GM18907 (cell line): ENCODE data around the gene STX18.
"Not testable (repeated sequence)": the region's sequence is repeated elsewhere in the genome, so short reads cannot be mapped to it uniquely, and the experiment has no call there.

Source experiments
- ATAC-seq: cut with Tn5 transposase; IDR thresholded peaks from one replicate; pipeline ENCODE4 v1.9.1; 2021; ENCODE audit warnings: mild to moderate bottlenecking, moderate library complexity; ENCODE audit not compliant: unreplicated experiment

STX18 gene

GRCh38 chr4:4512282-4512681 lies 29.6 kb downstream of the STX18 start:
- ATAC-seq, result no peak

- ATAC-seq, result not testable (repeated sequence)
Observed at GRCh38 chr4:4510641-4511040, 31.2 kb downstream of the STX18 start.

- ATAC-seq, result no peak
Observed at GRCh38 chr4:4509521-4509920, 32.3 kb downstream of the STX18 start.

GRCh38 chr4:4507923-4508322 lies 33.9 kb downstream of the STX18 start:
- no peak for ATAC-seq

- no peak for ATAC-seq
Observed at GRCh38 chr4:4507403-4507802, 34.4 kb downstream of the STX18 start.

- ATAC-seq, result no peak
Observed at GRCh38 chr4:4506961-4507360, 34.9 kb downstream of the STX18 start.

GRCh38 chr4:4505211-4505610 lies 36.6 kb downstream of the STX18 start:
- ATAC-seq, result not testable (repeated sequence)

GRCh38 chr4:4504783-4505182 lies 37.1 kb downstream of the STX18 start:
- no peak for ATAC-seq

- ATAC-seq, result peak; percentile 46
Observed at GRCh38 chr4:4502694-4503311, 39.0 kb downstream of the STX18 start.

- ATAC-seq, result no peak
Observed at GRCh38 chr4:4501679-4502078, 40.2 kb downstream of the STX18 start.

- ATAC-seq, result no peak
Observed at GRCh38 chr4:4499438-4500123, 42.3 kb downstream of the STX18 start.

- ATAC-seq, result no peak
Observed at GRCh38 chr4:4496592-4497372, 45.1 kb downstream of the STX18 start.

GRCh38 chr4:4494882-4495281 lies 47.0 kb downstream of the STX18 start:
- no peak for ATAC-seq

- ATAC-seq, result peak; percentile 63
Observed at GRCh38 chr4:4492161-4492847, 49.5 kb downstream of the STX18 start.

GRCh38 chr4:4491396-4491893 lies 50.4 kb downstream of the STX18 start:
- no peak for ATAC-seq

GRCh38 chr4:4490816-4491215 lies 51.0 kb downstream of the STX18 start:
- ATAC-seq, result no peak

GRCh38 chr4:4490041-4490440 lies 51.8 kb downstream of the STX18 start:
- ATAC-seq, result no peak

GRCh38 chr4:4488405-4489404 lies 53.1 kb downstream of the STX18 start:
- peak; percentile 78 for ATAC-seq

GRCh38 chr4:4486969-4487368 lies 54.9 kb downstream of the STX18 start:
- no peak for ATAC-seq

GRCh38 chr4:4485806-4486205 lies 56.0 kb downstream of the STX18 start:
- no peak for ATAC-seq
